Muscle layer of duodenum (tissue), 2 donors: ENCODE measurements around the gene GPM6B.

Source experiments
- H3K27ac ChIP-seq: one replicate; pipeline ENCODE4 v1.7.0; 2013; ENCODE audit warnings: mild to moderate bottlenecking, low read length
- H3K27me3 ChIP-seq: one replicate; pipeline ENCODE4 v1.7.0; 2013; ENCODE audit warnings: low read depth, mild to moderate bottlenecking, control low read depth, low read length
- H3K36me3 ChIP-seq, 2 donors: one replicate each; pipeline ENCODE4 v1.7.0; 2013; ENCODE audit warnings: low read length in 2 of 2, control low read depth in 1 of 2, mild to moderate bottlenecking in 1 of 2; ENCODE audit not compliant: insufficient read depth in 2 of 2, control insufficient read depth in 1 of 2
- H3K4me1 ChIP-seq, 2 donors: one replicate each; pipeline ENCODE4 v1.7.0; 2013; ENCODE audit warnings: low read length in 2 of 2, mild to moderate bottlenecking in 2 of 2, control low read depth in 1 of 2, moderate library complexity in 1 of 2; ENCODE audit not compliant: insufficient read depth in 2 of 2, control insufficient read depth in 1 of 2
- H3K4me3 ChIP-seq, 2 donors: one replicate each; pipeline ENCODE4 v1.7.0; 2013; ENCODE audit warnings: low read length in 2 of 2, low read depth in 1 of 2, mild to moderate bottlenecking in 1 of 2
- H3K9me3 ChIP-seq, 2 donors: one replicate each; pipeline ENCODE4 v1.7.0; 2013; ENCODE audit warnings: low read length in 2 of 2, control low read depth in 1 of 2, mild to moderate bottlenecking in 1 of 2; ENCODE audit not compliant: control insufficient read depth in 1 of 2
- donor health status: healthy.

Gene GPM6B

DNA sequence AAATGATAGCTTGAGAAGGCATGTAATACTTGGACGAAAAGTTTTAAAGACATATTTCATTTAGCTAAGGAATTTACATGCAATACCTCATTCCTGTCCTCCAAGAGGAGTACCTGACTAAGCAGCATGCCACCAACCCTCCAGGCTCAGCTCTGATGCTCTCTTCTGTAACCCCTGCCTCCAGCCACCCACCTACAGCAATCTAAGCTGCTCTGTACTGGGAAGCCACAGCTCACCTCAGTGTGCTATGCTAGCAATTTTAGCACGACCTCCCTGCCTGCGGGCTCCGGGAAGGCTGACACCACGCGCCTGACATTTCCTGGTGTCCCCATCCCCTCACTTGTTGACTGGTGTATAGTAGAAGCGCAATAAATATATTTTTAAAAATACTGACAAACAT lies 23.2 kb upstream of the GPM6B start:
- H3K9me3 ChIP-seq, result no peaks in the 10 kb centered on the region
- no peaks in the 10 kb centered on the region for H3K4me1 ChIP-seq
- H3K36me3 ChIP-seq, result no peaks in the 10 kb centered on the region
- no peak overlapping the region for H3K27ac ChIP-seq
- no peak overlapping the region for H3K4me3 ChIP-seq
- H3K27me3 ChIP-seq, result no peaks in the 10 kb centered on the region

DNA sequence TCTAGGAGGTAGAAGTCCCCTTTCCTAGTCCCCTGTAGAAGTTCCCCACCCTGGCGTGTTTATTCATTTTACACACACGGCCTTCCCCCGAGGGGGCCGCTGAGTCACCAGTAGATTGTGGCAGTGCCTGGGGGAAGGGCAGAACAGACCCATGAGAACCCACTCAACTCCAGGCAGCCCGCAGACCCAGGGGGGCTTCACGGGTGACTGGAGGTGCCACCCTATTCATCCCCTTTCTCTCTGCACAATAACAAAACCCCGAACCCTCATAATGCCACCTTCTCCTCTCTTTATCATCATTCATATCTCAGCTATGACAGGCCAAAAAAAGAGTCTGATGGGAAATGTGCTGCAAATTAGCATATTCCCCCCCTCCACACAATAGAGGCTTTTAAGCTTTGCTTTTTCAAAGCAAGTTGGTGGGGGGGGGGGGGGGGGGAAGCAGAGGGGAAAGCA lies 20.4 kb upstream of the GPM6B start:
- no peaks in the 10 kb centered on the region for H3K4me1 ChIP-seq
- H3K9me3 ChIP-seq, result no peaks in the 10 kb centered on the region
- H3K27me3 ChIP-seq, result no peaks in the 10 kb centered on the region
- H3K36me3 ChIP-seq, result no peaks in the 10 kb centered on the region
- H3K27ac ChIP-seq, result no peak overlapping the region
- no peak overlapping the region for H3K4me3 ChIP-seq

DNA sequence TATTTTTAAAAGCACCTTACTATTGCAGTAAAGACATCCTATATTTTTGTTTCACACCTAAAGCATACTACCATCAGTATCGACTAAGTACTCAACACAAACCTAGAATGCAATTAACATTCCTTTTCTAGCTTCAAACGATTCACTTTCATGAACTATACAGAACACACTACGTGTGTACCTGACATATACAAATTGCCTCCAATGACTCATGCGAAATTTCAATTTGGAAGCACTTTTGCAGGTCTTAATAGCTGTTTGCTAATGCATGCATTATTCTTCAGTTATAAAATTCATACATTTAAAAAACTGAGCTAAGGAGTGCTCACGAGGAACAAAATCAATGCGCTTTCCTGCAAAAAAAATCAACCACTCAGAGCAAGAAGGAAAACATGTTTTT lies 19.7 kb upstream of the GPM6B start:
- no peak overlapping the region for H3K27ac ChIP-seq
- H3K27me3 ChIP-seq, result no peaks in the 10 kb centered on the region
- no peaks in the 10 kb centered on the region for H3K4me1 ChIP-seq
- H3K9me3 ChIP-seq, result no peaks in the 10 kb centered on the region
- no peak overlapping the region for H3K4me3 ChIP-seq
- H3K36me3 ChIP-seq, result no peaks in the 10 kb centered on the region

DNA sequence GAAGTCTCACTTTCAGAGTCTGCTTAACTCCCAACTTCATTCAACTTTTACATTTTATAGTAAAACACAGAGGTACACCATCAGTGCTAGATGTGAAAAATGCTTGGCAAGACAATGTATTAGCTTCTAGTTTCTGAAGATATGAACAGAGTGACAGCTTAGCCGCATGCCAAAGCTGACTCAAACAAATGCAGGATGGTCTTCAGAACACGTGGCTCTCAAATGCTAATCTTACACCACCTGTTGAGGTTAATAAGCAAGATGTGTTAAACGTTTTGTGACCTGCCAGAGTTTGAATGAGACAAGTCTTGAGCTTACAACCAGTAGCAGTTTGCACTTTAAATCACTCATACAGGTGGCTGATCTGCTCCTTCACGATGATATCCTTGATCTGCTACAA lies 18.9 kb upstream of the GPM6B start:
- H3K4me3 ChIP-seq, result no peak overlapping the region
- no peaks in the 10 kb centered on the region for H3K27me3 ChIP-seq
- H3K36me3 ChIP-seq, result no peaks in the 10 kb centered on the region
- no peaks in the 10 kb centered on the region for H3K9me3 ChIP-seq
- no peaks in the 10 kb centered on the region for H3K4me1 ChIP-seq
- H3K27ac ChIP-seq, result no peak overlapping the region

DNA sequence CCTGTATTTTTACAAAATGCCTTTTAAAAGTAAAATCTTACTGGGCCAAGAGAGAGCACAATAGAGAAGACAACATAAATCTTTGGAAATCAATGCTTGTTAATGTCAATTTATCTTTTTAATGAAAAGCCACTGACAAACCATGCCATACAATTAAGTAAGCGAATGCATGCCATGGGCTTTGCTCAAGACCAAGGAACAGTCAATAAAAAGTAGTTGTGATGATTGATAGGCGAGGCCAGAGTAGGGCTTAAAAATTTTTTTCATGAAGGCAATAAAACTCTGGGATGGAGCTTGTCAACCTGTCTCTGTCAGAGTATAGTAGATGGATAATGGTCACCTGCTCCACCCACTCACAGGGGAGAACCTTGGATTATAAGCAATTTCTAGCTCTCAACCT lies 17.5 kb upstream of the GPM6B start:
- Histone ChIP-seq H3K36me3 (no peaks in the 10 kb centered on the region), H3K9me3 (no peaks in the 10 kb centered on the region), H3K27ac (no peak overlapping the region), H3K4me3 (no peak overlapping the region), H3K4me1 (no peaks in the 10 kb centered on the region), H3K27me3 (no peaks in the 10 kb centered on the region)

DNA sequence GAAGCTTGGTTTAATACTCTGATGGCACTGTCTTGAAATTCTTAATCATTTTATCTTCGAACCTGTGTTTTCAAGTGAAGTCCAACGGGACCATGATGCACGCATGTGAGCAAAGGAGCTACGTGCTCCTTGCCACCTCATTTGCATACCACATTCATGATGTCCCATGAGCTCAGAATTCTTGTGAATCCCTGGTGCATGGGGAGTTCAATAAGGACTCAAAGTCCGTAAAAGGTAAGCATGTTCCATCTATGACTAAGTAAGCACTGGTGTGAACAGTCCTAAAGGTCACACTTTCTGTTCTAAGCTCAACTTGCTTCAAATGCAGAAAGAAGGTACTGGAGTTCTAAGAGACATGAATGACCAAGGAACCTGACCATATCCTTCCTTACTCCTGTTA lies 13.1 kb upstream of the GPM6B start:
- H3K27ac ChIP-seq, result no peak overlapping the region
- no peaks in the 10 kb centered on the region for H3K9me3 ChIP-seq
- no peaks in the 10 kb centered on the region for H3K27me3 ChIP-seq
- H3K4me3 ChIP-seq, result no peak overlapping the region
- H3K36me3 ChIP-seq, result no peaks in the 10 kb centered on the region
- H3K4me1 ChIP-seq, result no peaks in the 10 kb centered on the region

DNA sequence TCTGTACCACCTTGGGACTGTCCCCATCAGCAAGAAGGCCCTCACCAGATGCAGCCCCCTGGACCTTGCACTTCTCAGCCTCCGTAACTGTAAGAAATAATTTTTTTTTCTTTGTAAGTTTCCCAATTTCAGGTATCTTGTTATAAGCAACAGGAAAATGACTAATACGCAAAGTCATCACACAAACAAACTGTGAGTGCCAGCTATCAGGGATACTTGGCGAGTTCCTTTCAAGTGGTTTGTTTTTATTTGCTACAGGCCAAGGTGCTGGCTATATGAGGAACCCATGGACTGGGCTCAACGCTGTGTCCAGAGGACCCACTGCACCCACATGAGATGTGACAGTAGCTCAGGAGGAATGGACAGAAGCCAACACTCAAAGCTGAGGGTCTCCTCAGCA lies 11.5 kb upstream of the GPM6B start:
- Histone ChIP-seq H3K27me3 (no peaks in the 10 kb centered on the region), H3K36me3 (no peaks in the 10 kb centered on the region), H3K4me1 (no peaks in the 10 kb centered on the region), H3K9me3 (no peaks in the 10 kb centered on the region), H3K27ac (no peak overlapping the region), H3K4me3 (no peak overlapping the region)

DNA sequence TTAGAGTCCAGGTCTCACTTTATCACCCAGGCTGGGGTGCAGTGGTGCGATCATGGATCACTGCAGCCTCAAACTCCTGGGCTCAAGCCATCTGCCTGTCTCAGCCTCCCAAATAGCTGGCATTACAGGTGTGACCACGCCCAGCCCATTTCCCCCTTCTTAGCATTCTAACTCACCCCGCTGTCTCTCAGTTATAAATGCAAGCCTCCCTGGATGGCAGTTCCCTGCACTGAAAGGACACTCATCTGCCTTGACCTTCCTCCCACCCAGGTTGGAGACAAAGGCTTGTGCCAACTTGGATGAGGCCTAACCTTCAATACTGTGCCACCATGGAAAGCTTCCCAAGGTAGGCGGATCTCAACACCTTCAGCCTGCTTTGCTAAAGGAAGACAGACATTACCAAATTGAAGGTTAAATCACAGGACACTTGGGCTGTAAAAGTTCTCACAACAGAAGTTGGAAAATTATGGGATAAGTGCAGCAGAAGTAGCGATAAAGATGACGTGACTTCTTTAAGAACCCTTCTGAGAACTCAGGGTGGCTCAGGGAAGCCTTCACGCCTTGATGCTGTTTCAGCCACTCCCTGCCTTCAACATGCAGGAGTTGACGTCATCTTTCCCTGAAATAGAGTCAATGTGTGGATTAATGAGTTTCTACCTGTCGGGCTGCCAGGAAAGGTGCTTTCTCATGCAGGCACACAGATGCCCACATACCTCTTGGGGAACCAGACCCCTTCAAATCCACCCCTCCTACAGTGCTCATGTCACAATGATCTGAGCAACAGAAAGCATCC lies 10.6 kb upstream of the GPM6B start:
- H3K4me3 ChIP-seq, result no peak overlapping the region
- H3K27me3 ChIP-seq, result no peaks in the 10 kb centered on the region
- H3K36me3 ChIP-seq, result no peaks in the 10 kb centered on the region
- H3K9me3 ChIP-seq, result no peaks in the 10 kb centered on the region
- no peaks in the 10 kb centered on the region for H3K4me1 ChIP-seq
- no peak overlapping the region for H3K27ac ChIP-seq

DNA sequence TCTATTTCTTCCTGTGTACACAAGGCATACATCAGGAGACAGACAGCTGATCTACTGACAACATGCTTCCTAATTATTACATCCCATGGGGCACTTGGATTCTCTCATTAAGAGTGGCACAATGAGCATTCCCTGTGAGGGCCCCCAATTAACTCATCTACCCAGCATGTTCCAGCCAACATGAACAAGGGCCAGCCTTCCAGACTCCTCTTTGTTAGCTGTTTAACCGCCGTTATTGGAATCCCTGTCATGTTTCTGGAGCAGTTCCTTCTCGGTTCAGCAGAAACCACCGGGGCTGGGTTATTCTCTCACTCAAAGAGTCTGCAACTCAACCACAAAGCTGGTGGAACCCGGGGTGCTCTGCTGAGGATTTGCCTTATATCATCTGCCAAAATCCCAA lies 9.9 kb upstream of the GPM6B start:
- no peaks in the 10 kb centered on the region for H3K27me3 ChIP-seq
- no peaks in the 10 kb centered on the region for H3K9me3 ChIP-seq
- no peaks in the 10 kb centered on the region for H3K36me3 ChIP-seq
- no peak overlapping the region for H3K27ac ChIP-seq
- no peak overlapping the region for H3K4me3 ChIP-seq
- H3K4me1 ChIP-seq, result no peaks in the 10 kb centered on the region

DNA sequence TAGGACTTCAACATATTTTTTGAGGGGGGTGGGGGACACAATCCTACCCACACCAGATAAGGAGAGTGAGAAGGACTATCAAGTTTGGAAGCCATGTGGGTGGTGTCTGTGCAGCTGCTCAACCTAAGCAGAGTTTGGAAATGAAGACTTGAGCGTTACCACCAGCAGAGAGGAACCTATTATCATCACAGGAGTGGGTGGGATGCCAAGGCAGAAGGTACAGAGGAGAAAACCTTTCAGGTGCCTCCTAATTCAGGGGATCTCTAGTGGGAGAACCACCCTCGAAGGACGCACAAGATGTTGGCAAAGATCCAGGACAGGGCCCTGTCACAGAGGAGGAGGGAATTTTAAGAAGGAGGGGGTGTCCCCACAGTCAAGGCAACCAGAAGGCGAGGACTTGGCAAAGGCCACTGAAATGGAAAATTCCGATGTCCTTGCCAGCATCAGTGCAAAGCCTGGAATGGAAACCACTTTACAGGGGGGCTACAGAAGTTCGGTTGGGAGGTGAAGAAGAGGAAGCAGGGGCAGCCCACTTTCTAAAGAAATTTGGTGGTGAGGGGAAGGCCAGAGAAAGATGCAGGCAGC lies 8.4 kb upstream of the GPM6B start:
- no peaks in the 10 kb centered on the region for H3K9me3 ChIP-seq

DNA sequence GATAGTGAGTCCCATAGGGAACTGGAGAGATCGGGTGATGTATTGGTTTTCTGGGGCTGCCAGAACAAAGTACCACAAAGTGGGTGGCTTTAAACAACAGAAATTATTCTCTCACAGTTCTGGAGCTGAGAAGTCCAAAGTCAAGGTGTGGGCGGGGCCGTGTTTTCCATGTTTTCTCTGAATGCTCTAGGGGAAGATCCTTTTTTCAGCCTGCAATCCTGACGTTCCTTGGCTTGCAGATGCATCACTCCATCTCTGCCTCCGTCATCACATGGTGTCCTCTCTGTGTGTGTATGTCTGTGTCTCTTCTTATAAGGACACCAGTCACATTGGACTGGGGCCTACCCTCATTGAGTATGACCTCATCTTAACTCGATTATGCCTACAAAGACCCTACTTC lies 7.9 kb upstream of the GPM6B start:
- Histone ChIP-seq H3K4me3 (no peak overlapping the region), H3K9me3 (no peaks in the 10 kb centered on the region), H3K36me3 (no peaks in the 10 kb centered on the region), H3K27ac (no peak overlapping the region), H3K4me1 (no peaks in the 10 kb centered on the region), H3K27me3 (no peaks in the 10 kb centered on the region)

More for the DNA sequence above, 8.4 kb upstream of the GPM6B start:
- Histone ChIP-seq H3K36me3 (no peaks in the 10 kb centered on the region), H3K27me3 (no peaks in the 10 kb centered on the region), H3K4me1 (no peaks in the 10 kb centered on the region), H3K4me3 (no peak overlapping the region), H3K27ac (no peak overlapping the region)

DNA sequence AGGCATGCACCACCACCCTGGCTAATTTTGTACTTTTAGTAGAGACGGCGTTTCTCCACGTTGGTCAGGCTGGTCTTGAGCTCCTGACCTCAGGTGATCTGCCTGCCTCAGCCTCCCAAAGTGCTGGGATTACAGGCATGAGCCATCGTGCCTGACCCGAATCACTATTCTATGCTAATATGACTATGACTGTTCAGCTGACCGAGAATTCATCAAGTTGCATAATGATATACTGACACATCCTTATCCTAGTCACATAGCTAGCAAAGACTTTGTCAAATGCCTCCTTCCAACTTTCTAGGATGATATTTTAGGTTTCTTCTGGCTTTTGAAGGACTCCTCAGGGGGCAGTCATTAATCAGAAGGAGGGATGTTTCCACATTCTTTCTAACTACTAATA lies 4.8 kb upstream of the GPM6B start:
- no peak overlapping the region for H3K27ac ChIP-seq
- no peak overlapping the region for H3K4me3 ChIP-seq
- H3K4me1 ChIP-seq, result no peaks in the 10 kb centered on the region
- no peaks in the 10 kb centered on the region for H3K36me3 ChIP-seq
- no peaks in the 10 kb centered on the region for H3K9me3 ChIP-seq
- no peaks in the 10 kb centered on the region for H3K27me3 ChIP-seq
